HepG2 (cell line): ENCODE data around the gene GNG7. TPM values are rescaled to one million over a fixed set of nuclear protein-coding genes. Genes with fewer than 3 reads are reported as not detected.

Experiments used
- KDM2A ChIP-seq: sonication (generic); formaldehyde crosslinking; IDR thresholded peaks from 2 replicates; pipeline ENCODE4 v1.4.0; 2020; ENCODE audit warnings: low read depth, missing genetic modification reagents, borderline replicate concordance
- KLF9 ChIP-seq: IDR thresholded peaks from 2 replicates; pipeline ENCODE4 v1.6.1; 2016; ENCODE audit warnings: low read depth
- NCOA1 ChIP-seq: sonication (generic); formaldehyde crosslinking; IDR thresholded peaks from 2 replicates; pipeline ENCODE4 v1.9.0; 2021; ENCODE audit warnings: missing genetic modification reagents
- POGK ChIP-seq: sonication (generic); formaldehyde crosslinking; conservative IDR thresholded peaks from 2 replicates; pipeline ENCODE4 v1.8.0; 2022; ENCODE audit warnings: mild to moderate bottlenecking, moderate library complexity, missing genetic modification reagents
- PRDM10 ChIP-seq: sonication (generic); formaldehyde crosslinking; IDR thresholded peaks from 2 replicates; pipeline ENCODE4 v1.4.0; 2020; ENCODE audit warnings: low read depth, missing genetic modification reagents
- RAD21 ChIP-seq: fragments of 450-650 bp; formaldehyde crosslinking; IDR thresholded peaks from 2 replicates; pipeline ENCODE4 v1.5.0; 2020; ENCODE audit warnings: mild to moderate bottlenecking
- RBM22 ChIP-seq: fragments of 200-400 bp; formaldehyde crosslinking; optimal IDR thresholded peaks from 2 replicates; pipeline ENCODE3; 2017; ENCODE audit warnings: mild to moderate bottlenecking, low read length, moderate library complexity
- SCMH1 ChIP-seq: sonication (generic); formaldehyde crosslinking; IDR thresholded peaks from 2 replicates; pipeline ENCODE4 v1.9.0; 2021; ENCODE audit warnings: missing genetic modification reagents, mild to moderate bottlenecking, borderline replicate concordance
- TERF1 ChIP-seq: sonication (generic); formaldehyde crosslinking; IDR thresholded peaks from 2 replicates; pipeline ENCODE4 v1.8.0; 2022; ENCODE audit warnings: mild to moderate bottlenecking, missing genetic modification reagents, moderate library complexity
- ZNF12 ChIP-seq: sonication (generic); formaldehyde crosslinking; IDR thresholded peaks from 2 replicates; pipeline ENCODE4 v1.5.0; 2020; ENCODE audit warnings: missing genetic modification reagents
- ZNF383 ChIP-seq: sonication (generic); formaldehyde crosslinking; IDR thresholded peaks from 2 replicates; pipeline ENCODE4 v1.4.0; 2020; ENCODE audit warnings: missing genetic modification reagents, mild to moderate bottlenecking, borderline replicate concordance
- ZNF776 ChIP-seq: sonication (generic); formaldehyde crosslinking; IDR thresholded peaks from 2 replicates; pipeline ENCODE4 v1.4.0; 2020; ENCODE audit warnings: mild to moderate bottlenecking, missing genetic modification reagents
- ZZZ3 ChIP-seq: sonication (generic); formaldehyde crosslinking; IDR thresholded peaks from 2 replicates; pipeline ENCODE4 v1.4.0; 2020; ENCODE audit warnings: missing genetic modification reagents, mild to moderate bottlenecking, borderline replicate concordance
- polyA plus RNA-seq, 8 experiments: library from polyadenylated mRNA; depleted of rRNA in 3 of 8; stranded (reverse) in 7 of 8; unstranded in 1 of 8; fragments of >200 nt; fragmentation: Illumina TruSeq in 4 of 8; extraction: Trizol in 4 of 8; gene quantifications; 2 replicates each; pipeline versions ENCODE4 v1.2.1 to v1.2.3, GENCODE V29; 2011 to 2016; ENCODE audit warnings: low read depth in 4 of 8, missing spikeins in 1 of 8, mixed read lengths in 1 of 8; ENCODE audit not compliant: insufficient read depth in 1 of 8
- total RNA-seq, 5 experiments: library from RNA; depleted of rRNA; stranded (reverse); fragments of >200 nt; fragmentation: Illumina TruSeq; extraction: Trizol; gene quantifications; 2 replicates each; pipeline ENCODE4 v1.2.3, GENCODE V29; 2016; ENCODE audit warnings: low read depth in 1 of 5
- TF ChIP-seq, protein P1 (sequence below): IDR thresholded peaks from 2 replicates; pipeline ENCODE4 v1.6.1; 2016; ENCODE audit warnings: mild to moderate bottlenecking
- TF ChIP-seq, protein P2 (sequence below): sonication (generic); formaldehyde crosslinking; IDR thresholded peaks from 2 replicates; pipeline ENCODE4 v1.8.1; 2023; ENCODE audit warnings: missing genetic modification reagents, mild to moderate bottlenecking, borderline replicate concordance
- TF ChIP-seq, protein P3 (sequence below): sonication (generic); formaldehyde crosslinking; IDR thresholded peaks from 2 replicates; pipeline ENCODE4 v1.4.0; 2020; ENCODE audit warnings: missing genetic modification reagents, low read depth, mild to moderate bottlenecking, borderline replicate concordance
- TF ChIP-seq, protein P4 (sequence below): sonication (generic); formaldehyde crosslinking; IDR thresholded peaks from 2 replicates; pipeline ENCODE4 v1.4.0; 2020; ENCODE audit warnings: mild to moderate bottlenecking, missing genetic modification reagents

GNG7 gene
- total and polyA plus RNA-seq, 2 of the 13 experiments (the other 11 are each of a cell fraction or from before 2014, with no cell fraction given) = 1.4 to 3.3 TPM

GRCh38 chr19:2555422-2556220, 146.9 kb downstream of the GNG7 start (continued):
- TF ChIP-seq PRDM10 = no peak
- no peak for TF ChIP-seq ZNF12
- TF ChIP-seq NCOA1 (CRISPR knock-in tag) = no peak
- no peak for TF ChIP-seq POGK
- no peak for TF ChIP-seq TERF1 (CRISPR knock-in tag)
- no peak for TF ChIP-seq KDM2A (CRISPR knock-in tag)
- TF ChIP-seq, protein P1, sequence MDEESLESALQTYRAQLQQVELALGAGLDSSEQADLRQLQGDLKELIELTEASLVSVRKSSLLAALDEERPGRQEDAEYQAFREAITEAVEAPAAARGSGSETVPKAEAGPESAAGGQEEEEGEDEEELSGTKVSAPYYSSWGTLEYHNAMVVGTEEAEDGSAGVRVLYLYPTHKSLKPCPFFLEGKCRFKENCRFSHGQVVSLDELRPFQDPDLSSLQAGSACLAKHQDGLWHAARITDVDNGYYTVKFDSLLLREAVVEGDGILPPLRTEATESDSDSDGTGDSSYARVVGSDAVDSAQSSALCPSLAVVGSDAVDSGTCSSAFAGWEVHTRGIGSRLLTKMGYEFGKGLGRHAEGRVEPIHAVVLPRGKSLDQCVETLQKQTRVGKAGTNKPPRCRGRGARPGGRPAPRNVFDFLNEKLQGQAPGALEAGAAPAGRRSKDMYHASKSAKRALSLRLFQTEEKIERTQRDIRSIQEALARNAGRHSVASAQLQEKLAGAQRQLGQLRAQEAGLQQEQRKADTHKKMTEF (CRISPR knock-in tag) = no peak; the same call in 1 of the 2 replicates
- no peak for TF ChIP-seq RAD21
- TF ChIP-seq SCMH1 (CRISPR knock-in tag) = no peak
- TF ChIP-seq, protein P2, sequence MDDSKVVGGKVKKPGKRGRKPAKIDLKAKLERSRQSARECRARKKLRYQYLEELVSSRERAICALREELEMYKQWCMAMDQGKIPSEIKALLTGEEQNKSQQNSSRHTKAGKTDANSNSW (CRISPR knock-in tag) = no peak
- 0 out of 2 replicates have a peak, but pooled peaks have one; percentile 23 for TF ChIP-seq ZZZ3 (CRISPR knock-in tag)
- TF ChIP-seq, protein P3, sequence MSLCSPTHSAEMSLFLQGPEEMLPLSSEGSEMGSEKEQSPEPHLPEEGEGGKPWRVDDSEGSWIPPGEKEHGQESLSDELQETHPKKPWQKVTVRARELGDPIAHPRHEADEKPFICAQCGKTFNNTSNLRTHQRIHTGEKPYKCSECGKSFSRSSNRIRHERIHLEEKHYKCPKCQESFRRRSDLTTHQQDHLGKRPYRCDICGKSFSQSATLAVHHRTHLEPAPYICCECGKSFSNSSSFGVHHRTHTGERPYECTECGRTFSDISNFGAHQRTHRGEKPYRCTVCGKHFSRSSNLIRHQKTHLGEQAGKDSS = no peak
- TF ChIP-seq, protein P4, sequence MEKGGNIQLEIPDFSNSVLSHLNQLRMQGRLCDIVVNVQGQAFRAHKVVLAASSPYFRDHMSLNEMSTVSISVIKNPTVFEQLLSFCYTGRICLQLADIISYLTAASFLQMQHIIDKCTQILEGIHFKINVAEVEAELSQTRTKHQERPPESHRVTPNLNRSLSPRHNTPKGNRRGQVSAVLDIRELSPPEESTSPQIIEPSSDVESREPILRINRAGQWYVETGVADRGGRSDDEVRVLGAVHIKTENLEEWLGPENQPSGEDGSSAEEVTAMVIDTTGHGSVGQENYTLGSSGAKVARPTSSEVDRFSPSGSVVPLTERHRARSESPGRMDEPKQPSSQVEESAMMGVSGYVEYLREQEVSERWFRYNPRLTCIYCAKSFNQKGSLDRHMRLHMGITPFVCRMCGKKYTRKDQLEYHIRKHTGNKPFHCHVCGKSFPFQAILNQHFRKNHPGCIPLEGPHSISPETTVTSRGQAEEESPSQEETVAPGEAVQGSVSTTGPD = no peak
- TF ChIP-seq KLF9 = no peak
- peak; percentile 45; the same call in 1 of the 2 replicates for TF ChIP-seq ZNF776 (CRISPR knock-in tag)
- no peak for TF ChIP-seq RBM22
- TF ChIP-seq ZNF383 (CRISPR knock-in tag) = no peak
